GM12878 (cell line): ENCODE results near the gene PIGM.

Experiments used
- BCL11A ChIP-seq: IDR thresholded peaks from 2 replicates; pipeline ENCODE4 v1.6.1; 2011; ENCODE audit warnings: low read depth, low read length
- CREB1 ChIP-seq: IDR thresholded peaks from 2 replicates; pipeline ENCODE4 v1.6.1; 2012; ENCODE audit warnings: low read depth, mild to moderate bottlenecking, inconsistent platforms
- CTCF ChIP-seq, 3 experiments: IDR thresholded peaks in 2 of 3; conservative IDR thresholded peaks in 1 of 3; 2 replicates each; pipeline ENCODE4 v1.5.1; 2011; ENCODE audit warnings: low read depth in 3 of 3, low read length in 3 of 3, mild to moderate bottlenecking in 3 of 3, control low read depth in 2 of 3, moderate library complexity in 2 of 3, inconsistent platforms in 1 of 3, mixed read lengths in 1 of 3; ENCODE audit not compliant: control insufficient read depth in 2 of 3, insufficient read depth in 1 of 3; ENCODE audit errors: extremely low read depth in 1 of 3
- EZH2 ChIP-seq: IDR thresholded peaks from 2 replicates; pipeline ENCODE4 v1.6.1; 2012; ENCODE audit warnings: low read depth, mild to moderate bottlenecking, control low read depth, inconsistent platforms, low read length, borderline replicate concordance; ENCODE audit not compliant: control insufficient read depth
- TCF7 ChIP-seq: IDR thresholded peaks from 2 replicates; pipeline ENCODE4 v1.6.1; 2014; ENCODE audit warnings: antibody characterized with exemption, borderline replicate concordance
- YY1 ChIP-seq: IDR thresholded peaks from 2 replicates; pipeline ENCODE4 v1.6.1; 2011; ENCODE audit warnings: low read depth, mild to moderate bottlenecking, low read length
- TF ChIP-seq, protein P1 (sequence below): fragments of 450-650 bp; IDR thresholded peaks from 2 replicates; pipeline ENCODE4 v1.6.1; 2016; ENCODE audit warnings: mild to moderate bottlenecking

DNA sequence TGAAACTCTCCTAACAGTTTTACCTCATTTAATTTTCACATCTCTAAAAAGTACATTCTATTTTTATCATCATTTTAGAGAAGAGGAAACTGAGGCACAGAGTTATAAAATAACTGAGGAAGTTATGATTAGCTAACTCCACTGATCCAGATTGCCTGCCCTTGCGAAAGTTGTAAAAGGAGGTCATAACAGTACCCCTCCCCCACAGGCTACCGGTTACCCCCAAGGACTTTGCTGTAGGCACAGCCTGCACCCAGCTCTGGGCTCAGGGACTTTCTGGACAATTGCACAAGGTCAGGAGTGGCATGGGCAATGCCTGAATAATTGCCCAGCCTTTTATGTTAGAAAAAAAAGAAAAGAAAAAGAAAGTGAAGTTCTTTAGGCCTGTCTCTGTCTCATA, 22.7 kb downstream of the PIGM start:
- TF ChIP-seq CREB1 = no peak
- no peak for TF ChIP-seq YY1
- no peak for TF ChIP-seq EZH2
- TF ChIP-seq TCF7 = no peak
- TF ChIP-seq BCL11A = no peak
- TF ChIP-seq, protein P1, sequence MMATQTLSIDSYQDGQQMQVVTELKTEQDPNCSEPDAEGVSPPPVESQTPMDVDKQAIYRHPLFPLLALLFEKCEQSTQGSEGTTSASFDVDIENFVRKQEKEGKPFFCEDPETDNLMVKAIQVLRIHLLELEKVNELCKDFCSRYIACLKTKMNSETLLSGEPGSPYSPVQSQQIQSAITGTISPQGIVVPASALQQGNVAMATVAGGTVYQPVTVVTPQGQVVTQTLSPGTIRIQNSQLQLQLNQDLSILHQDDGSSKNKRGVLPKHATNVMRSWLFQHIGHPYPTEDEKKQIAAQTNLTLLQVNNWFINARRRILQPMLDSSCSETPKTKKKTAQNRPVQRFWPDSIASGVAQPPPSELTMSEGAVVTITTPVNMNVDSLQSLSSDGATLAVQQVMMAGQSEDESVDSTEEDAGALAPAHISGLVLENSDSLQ = no peak
- TF ChIP-seq CTCF (IDR thresholded peaks at IDR 0.05 in 2 of 3, conservative IDR thresholded peaks at IDR 0.05 in 1 of 3; ENCODE audit: control insufficient read depth in 2 of 3, extremely low read depth in 1 of 3, insufficient read depth in 1 of 3, low read depth in 3 of 3, low read length in 3 of 3) = no peak
